Loucy (cell line): Measurements from ENCODE around the gene ELOA.

Source experiments
- H2AFZ ChIP-seq: fragments of 200-600 bp; sonication (generic); 2 replicates; pipeline ENCODE4 v1.6.0; 2016; ENCODE audit warnings: antibody characterized with exemption, mild to moderate bottlenecking, low read length, moderate library complexity
- H3F3A ChIP-seq: fragments of 200-600 bp; 2 replicates; pipeline ENCODE4 v1.6.0; 2016; ENCODE audit warnings: antibody characterized with exemption, low read depth, mild to moderate bottlenecking
- H3K27me3 ChIP-seq: fragments of 200-600 bp; sonication (generic); 2 replicates; pipeline ENCODE4 v1.6.1; 2014; ENCODE audit warnings: low read length, mild to moderate bottlenecking; ENCODE audit not compliant: insufficient read depth, poor library complexity, severe bottlenecking
- H3K36me3 ChIP-seq: fragments of 200-600 bp; sonication (generic); 2 replicates; pipeline ENCODE4 v1.6.1; 2016; ENCODE audit warnings: low read length; ENCODE audit not compliant: insufficient read depth
- H3K4me1 ChIP-seq: fragments of 200-600 bp; sonication (generic); 2 replicates; pipeline ENCODE4 v1.5.1; 2014; ENCODE audit warnings: low read length, mild to moderate bottlenecking; ENCODE audit not compliant: insufficient read depth, poor library complexity, severe bottlenecking
- H3K4me2 ChIP-seq: fragments of 200-600 bp; sonication (generic); 2 replicates; pipeline ENCODE4 v1.6.0; 2014; ENCODE audit warnings: antibody characterized with exemption, low read length, low read depth, mild to moderate bottlenecking; ENCODE audit not compliant: poor library complexity, severe bottlenecking
- H3K4me3 ChIP-seq: fragments of 200-600 bp; sonication (generic); 2 replicates; pipeline ENCODE4 v1.5.1; 2014; ENCODE audit warnings: low read length, mild to moderate bottlenecking, mixed read lengths; ENCODE audit not compliant: poor library complexity, severe bottlenecking
- H3K79me2 ChIP-seq: fragments of 200-600 bp; sonication (generic); 2 replicates; pipeline ENCODE4 v1.6.1; 2014; ENCODE audit warnings: low read length; ENCODE audit not compliant: insufficient read depth
- H3K9ac ChIP-seq: fragments of 200-600 bp; sonication (generic); 2 replicates; pipeline ENCODE4 v1.6.0; 2014; ENCODE audit warnings: mild to moderate bottlenecking, low read depth, low read length, moderate library complexity; ENCODE audit not compliant: poor library complexity, severe bottlenecking
- H3K9me2 ChIP-seq: fragments of 200-600 bp; sonication (generic); replicated peaks from 2 replicates; pipeline ENCODE4 v1.6.1; 2016; ENCODE audit warnings: low read depth, low read length, mixed read lengths
- H3K9me3 ChIP-seq: fragments of 200-600 bp; sonication (generic); 2 replicates; pipeline ENCODE4 v1.6.1; 2014; ENCODE audit warnings: mild to moderate bottlenecking, antibody characterized with exemption, low read length, low read depth; ENCODE audit not compliant: insufficient read depth
- H4K20me1 ChIP-seq: fragments of 200-600 bp; sonication (generic); 2 replicates; pipeline ENCODE4 v1.6.0; 2014; ENCODE audit warnings: antibody characterized with exemption, low read length, mild to moderate bottlenecking; ENCODE audit not compliant: insufficient read depth, poor library complexity, severe bottlenecking
- EZH2phosphoT487 ChIP-seq: fragments of 200-600 bp; IDR thresholded peaks from 2 replicates; pipeline ENCODE4 v1.6.1; 2018; ENCODE audit warnings: antibody characterized with exemption, mild to moderate bottlenecking, moderate library complexity, borderline replicate concordance
- TF ChIP-seq, protein P1 (sequence below): fragments of 200-600 bp; sonication (generic); conservative IDR thresholded peaks from 2 replicates; pipeline ENCODE4 v1.5.1; 2014; ENCODE audit warnings: mild to moderate bottlenecking, antibody characterized with exemption, low read length

Gene ELOA

DNA sequence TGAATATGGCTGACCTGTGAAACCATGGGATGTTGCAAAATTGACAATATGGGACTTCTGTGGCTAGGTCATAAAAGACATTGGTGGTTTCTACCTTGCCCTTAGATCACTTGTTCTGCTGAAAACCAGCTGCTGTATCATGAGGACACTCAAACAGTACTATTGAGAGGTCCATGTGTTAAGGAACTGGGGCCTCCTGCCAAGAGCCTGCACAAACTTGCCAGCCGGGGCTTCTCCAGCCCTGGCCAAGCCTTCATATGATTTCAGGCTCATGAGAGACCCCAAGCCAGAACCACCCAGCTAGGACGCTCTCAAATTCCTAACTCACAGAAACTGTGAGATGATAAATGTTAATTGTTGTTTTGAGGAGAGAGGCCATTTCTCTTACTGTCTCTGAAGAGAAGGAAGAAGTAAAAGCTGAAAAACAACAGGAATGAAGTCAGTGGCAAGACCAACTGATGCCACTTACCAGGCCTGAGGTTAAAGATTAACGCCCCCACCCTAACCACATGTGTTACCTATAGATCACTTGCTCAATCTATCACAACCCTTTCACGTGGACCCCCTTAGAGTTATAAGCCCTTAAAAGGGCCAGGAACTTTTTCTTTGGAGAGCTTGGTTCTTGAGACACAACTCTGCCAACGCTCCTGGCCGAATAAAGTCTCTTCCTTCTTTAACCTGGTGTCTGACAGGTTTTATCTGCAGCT is 31.1 kb downstream of the ELOA start:
- peaks cover 4% of the 10 kb centered on the region for H3K4me1 ChIP-seq
- TF ChIP-seq, protein P1, sequence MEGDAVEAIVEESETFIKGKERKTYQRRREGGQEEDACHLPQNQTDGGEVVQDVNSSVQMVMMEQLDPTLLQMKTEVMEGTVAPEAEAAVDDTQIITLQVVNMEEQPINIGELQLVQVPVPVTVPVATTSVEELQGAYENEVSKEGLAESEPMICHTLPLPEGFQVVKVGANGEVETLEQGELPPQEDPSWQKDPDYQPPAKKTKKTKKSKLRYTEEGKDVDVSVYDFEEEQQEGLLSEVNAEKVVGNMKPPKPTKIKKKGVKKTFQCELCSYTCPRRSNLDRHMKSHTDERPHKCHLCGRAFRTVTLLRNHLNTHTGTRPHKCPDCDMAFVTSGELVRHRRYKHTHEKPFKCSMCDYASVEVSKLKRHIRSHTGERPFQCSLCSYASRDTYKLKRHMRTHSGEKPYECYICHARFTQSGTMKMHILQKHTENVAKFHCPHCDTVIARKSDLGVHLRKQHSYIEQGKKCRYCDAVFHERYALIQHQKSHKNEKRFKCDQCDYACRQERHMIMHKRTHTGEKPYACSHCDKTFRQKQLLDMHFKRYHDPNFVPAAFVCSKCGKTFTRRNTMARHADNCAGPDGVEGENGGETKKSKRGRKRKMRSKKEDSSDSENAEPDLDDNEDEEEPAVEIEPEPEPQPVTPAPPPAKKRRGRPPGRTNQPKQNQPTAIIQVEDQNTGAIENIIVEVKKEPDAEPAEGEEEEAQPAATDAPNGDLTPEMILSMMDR = no peak
- no peak for TF ChIP-seq EZH2phosphoT487
- peaks cover 21% of the 10 kb centered on the region for H3K79me2 ChIP-seq
- no peak overlapping the region for H2AFZ ChIP-seq
- H3K27me3 ChIP-seq = no peaks in the 10 kb centered on the region
- H3K9me2 ChIP-seq = no peaks in the 10 kb centered on the region
- no peaks in the 10 kb centered on the region for H3K9me3 ChIP-seq
- no peaks in the 10 kb centered on the region for H3F3A ChIP-seq
- no peak overlapping the region for H3K9ac ChIP-seq
- no peak overlapping the region for H3K4me3 ChIP-seq
- H3K36me3 ChIP-seq = no peaks in the 10 kb centered on the region
- H4K20me1 ChIP-seq = peaks cover 10% of the 10 kb centered on the region
- H3K4me2 ChIP-seq = no peak overlapping the region

DNA sequence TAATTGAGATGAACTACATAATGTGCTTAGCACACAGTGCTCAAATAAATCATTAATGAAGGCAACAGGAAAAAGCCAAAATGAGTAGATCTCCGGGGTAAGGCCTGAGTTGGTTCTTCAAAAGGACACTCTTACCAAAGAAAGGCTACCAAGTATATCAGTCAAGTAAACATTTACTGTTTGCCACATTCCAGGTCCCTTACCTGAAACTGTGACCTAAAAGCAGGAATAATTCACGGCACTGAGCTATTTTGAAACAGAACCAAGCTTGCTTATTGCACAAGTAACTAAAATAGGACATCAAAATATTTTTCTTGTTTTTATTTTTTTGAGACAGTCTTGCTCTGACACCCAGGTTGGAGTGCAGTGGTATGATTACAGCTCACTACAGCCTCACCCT is 32.9 kb downstream of the ELOA start:
- Histone ChIP-seq H4K20me1 (peaks cover 24% of the 10 kb centered on the region), H3K9me2 (no peaks in the 10 kb centered on the region), H3K79me2 (peaks cover 38% of the 10 kb centered on the region), H3K9me3 (no peaks in the 10 kb centered on the region), H3K4me1 (peaks cover 11% of the 10 kb centered on the region), H3F3A (no peaks in the 10 kb centered on the region), H3K36me3 (no peaks in the 10 kb centered on the region), H3K27me3 (no peaks in the 10 kb centered on the region), H3K4me2 (no peak overlapping the region), H2AFZ (no peak overlapping the region), H3K4me3 (no peak overlapping the region), H3K9ac (no peak overlapping the region)
- TF ChIP-seq EZH2phosphoT487 = no peak
- TF ChIP-seq, protein P1 = no peak

DNA sequence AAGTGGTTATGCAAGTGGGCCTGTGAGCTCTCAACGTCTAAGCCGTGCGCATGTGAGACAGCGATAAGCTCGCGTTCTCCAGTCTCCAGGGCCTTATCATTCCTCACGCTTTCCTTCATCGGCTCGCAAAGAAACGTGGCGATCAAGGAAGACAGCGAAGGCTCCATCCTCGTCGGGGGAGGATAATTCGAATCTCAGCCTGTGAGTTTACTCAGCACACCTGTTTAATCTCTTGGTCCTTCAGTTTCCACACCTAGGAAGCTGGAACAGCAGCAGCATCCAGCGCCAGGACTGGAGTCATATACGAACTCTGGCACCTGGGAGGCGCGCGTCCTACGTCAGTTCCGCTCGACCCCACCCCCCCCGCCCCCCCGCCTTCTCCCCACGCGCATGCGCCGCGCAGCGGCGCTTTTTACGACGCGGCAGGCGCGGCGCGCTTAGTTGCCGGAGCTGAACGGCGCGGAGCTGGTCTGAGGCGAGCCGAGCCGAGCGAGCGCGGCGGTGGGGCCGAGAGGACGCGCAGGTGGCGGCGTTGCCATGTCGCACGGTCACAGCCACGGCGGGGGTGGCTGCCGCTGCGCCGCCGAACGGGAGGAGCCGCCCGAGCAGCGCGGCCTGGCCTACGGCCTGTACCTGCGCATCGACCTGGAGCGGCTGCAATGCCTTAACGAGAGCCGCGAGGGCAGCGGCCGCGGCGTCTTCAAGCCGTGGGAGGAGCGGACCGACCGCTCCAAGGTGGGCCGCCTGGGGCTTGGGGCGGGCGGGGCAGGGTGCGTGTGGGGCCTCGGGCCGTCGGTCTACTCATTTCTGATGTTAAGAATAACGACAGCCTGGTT is 34.9 kb downstream of the ELOA start, which contains the start of gene PITHD1:
TSS of gene PITHD1 (plus strand) at position 440 of the 836 bp plus-strand sequence. CDS start at position 538, 98 bp downstream.
- peak within 1 kb of the TSS; percentile 90 for H3K4me2 ChIP-seq
- H3K36me3 ChIP-seq = no peaks in the 10 kb centered on the region
- no peaks in the 10 kb centered on the region for H3K9me3 ChIP-seq
- peaks cover 24% of the 10 kb centered on the region for H4K20me1 ChIP-seq
- peaks cover 47% of the 10 kb centered on the region for H3K79me2 ChIP-seq
- peak within 1 kb of the TSS; percentile 100 for H3K4me3 ChIP-seq
- no peaks in the 10 kb centered on the region for H3K27me3 ChIP-seq
- H3K4me1 ChIP-seq = peaks cover 11% of the 10 kb centered on the region
- H3F3A ChIP-seq = no peaks in the 10 kb centered on the region
- H3K9me2 ChIP-seq = no peaks in the 10 kb centered on the region
- TF ChIP-seq, protein P1 = no peak
- TF ChIP-seq EZH2phosphoT487 = no peak
- H2AFZ ChIP-seq = peak within 1 kb of the TSS; percentile 99
- peak within 1 kb of the TSS; percentile 89 for H3K9ac ChIP-seq
